ENCODE measurements around the gene BHLHA15. TPM values are rescaled to one million over a fixed set of nuclear protein-coding genes. Genes with fewer than 3 reads are reported as not detected.

Gene BHLHA15
- total and polyA plus RNA-seq, 9 of the 15 experiments (the other 6 are each of a cell fraction or from before 2014, with no cell fraction given), result 0.22 to 2.0 (median 1.1) TPM; not detected in 4

DNA sequence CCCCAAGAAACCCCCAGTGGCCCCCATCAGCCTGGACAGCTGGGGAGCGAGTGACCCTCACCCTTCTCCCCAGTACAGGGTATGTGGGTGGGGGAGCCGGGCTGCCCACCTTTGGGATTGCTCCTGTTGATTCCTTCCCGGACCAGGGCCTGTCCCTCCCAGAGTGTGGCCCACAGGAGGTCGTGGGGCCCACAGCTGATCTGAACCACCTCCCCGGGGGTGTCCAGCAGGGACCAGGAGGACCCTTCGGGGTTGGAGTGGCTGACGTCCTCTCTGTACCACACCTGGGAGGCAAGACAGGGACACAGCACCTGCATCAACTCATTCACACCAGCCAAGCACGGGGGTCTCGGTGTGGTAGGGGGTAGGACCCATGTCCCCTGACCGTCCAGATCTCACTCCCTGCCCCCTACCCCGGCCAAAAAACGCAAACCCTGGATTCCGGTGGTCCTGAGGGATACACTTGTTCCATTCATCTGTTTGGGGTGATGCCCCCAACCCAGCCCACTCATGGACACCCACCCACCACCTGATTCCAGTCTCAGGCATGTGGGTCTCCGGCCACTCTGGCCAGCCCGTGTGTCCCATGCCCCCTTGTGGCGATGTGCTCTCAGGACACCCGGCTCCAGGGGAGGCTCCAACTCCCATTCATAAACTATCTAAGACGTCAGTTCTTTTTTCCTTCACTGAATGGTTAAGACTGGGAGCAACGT lies 29.9 kb downstream of the BHLHA15 start (continued):
- TF ChIP-seq RAD21 (CRISPR knock-in tag; conservative IDR thresholded peaks at IDR 0.05 in 1 of 2, IDR thresholded peaks at IDR 0.05 in 1 of 2) (peak; percentile 16 to 55; a peak in 2 of 4 replicates), ZNF121 (CRISPR knock-in tag; conservative IDR thresholded peaks at IDR 0.05) (no peak), ZBTB7A (IDR thresholded peaks at IDR 0.05; ENCODE audit: borderline replicate concordance, control insufficient read depth, low read depth, low read length) (peak; percentile 58; the same call in 1 of the 2 replicates)

DNA sequence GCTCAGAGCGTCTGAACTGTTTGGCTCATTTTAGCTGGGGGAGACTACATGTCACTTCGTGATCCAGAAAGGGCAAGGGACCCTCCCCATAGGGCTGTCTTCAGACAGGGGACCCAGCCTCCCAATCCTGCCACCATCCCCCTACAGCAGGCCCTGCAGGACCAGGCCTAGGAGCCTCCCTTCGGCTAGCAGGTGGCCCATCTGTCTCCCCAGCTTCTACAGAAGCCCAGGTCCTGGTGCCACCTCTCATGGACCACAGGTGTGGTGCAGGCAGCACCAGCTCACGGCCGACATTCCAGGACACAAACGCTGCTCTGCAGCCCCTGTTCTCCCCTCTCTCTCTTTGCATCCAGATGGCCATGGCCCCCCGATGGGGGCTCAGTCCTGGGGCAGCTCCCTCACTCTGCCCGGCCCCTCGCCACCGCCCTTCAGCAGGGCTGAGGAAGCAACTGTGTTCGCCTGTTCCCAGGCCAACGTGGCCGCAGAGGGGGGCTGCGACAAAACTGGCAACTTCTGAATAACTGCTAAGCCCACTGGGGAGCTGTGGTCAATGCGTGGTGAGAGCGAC lies 30.5 kb downstream of the BHLHA15 start:
- H3K36me3 ChIP-seq (ENCODE audit: control insufficient read depth, insufficient read depth, low read length), result no peaks in the 10 kb centered on the region
- H3K9ac ChIP-seq (ENCODE audit: insufficient read depth in 1 of 2, low read depth in 2 of 2, low read length in 2 of 2), result no peak overlapping the region
- no TSS peak for BruUV-seq (replicated peaks)
- DNase-seq (ENCODE audit: extremely low read depth in 1 of 4, low spot score in 3 of 4), result no peak
- in situ Hi-C loops (cut with MboI) (no loop called here), intact Hi-C loops (cut with micrococcal nuclease) (loop anchor here (1.0 to 5.0 kb wide), 2 partner anchors 74 to 220 kb away; no protein-coding TSS in a partner anchor)
- no peak overlapping the region for H3K27ac ChIP-seq (ENCODE audit: extremely low read depth, low read depth, low read length)
- H4K20me1 ChIP-seq (replicated peaks; ENCODE audit: control insufficient read depth, insufficient read depth, low read length), result no peaks in the 10 kb centered on the region
- H3K4me3 ChIP-seq, result no peak overlapping the region
- 0 out of 5 replicates have a peak, but pooled peaks cover 0 to under 1% of the 10 kb centered on the region in 2 experiments for H3K27me3 ChIP-seq (ENCODE audit: control insufficient read depth in 2 of 2, insufficient read depth in 2 of 2, low read length in 2 of 2)
- ChIA-PET POLR2A (interaction anchor here (0.6 kb wide), 1 partner anchor 1134 kb away, joined by 3 read pairs; no protein-coding TSS in a partner anchor), CTCF (ENCODE audit: low intra/inter-chr PET ratio) (interaction anchor here (0.7 kb wide), 1 partner anchor 221 kb away, joined by 5 read pairs; no protein-coding TSS in a partner anchor)
- H3K9me3 ChIP-seq (replicated peaks; ENCODE audit: control insufficient read depth, insufficient read depth, low read depth, low read length), result no peaks in the 10 kb centered on the region
- no peaks in the 10 kb centered on the region for H3K79me2 ChIP-seq (ENCODE audit: control insufficient read depth, insufficient read depth, low read length)
- H3K4me2 ChIP-seq (ENCODE audit: insufficient read depth, low read length), result no peak overlapping the region
- no peak overlapping the region for H2AFZ ChIP-seq (ENCODE audit: low read depth, low read length)
- FAIRE-seq, result no peak
- peak; percentile 53 for ATAC-seq
- WGBS (ENCODE audit: insufficient coverage, low coverage, missing lambda C conversion rate), result 55% methylated on average over 10 of the region's 16 CpGs
- H3K9me1 ChIP-seq (ENCODE audit: control insufficient read depth, insufficient read depth, low read length), result no peaks in the 10 kb centered on the region
- peaks cover 0 to 14% of the 10 kb centered on the region in 2 experiments; a peak in 2 of 5 replicates for H3K4me1 ChIP-seq (replicated peaks in 1 of 2; ENCODE audit: control insufficient read depth in 2 of 2, insufficient read depth in 2 of 2, low read length in 2 of 2)
- TF ChIP-seq ARHGAP35 (IDR thresholded peaks at IDR 0.05; ENCODE audit: partially characterized antibody) (no peak), KLF1 (tag; IDR thresholded peaks at IDR 0.05) (no peak), LCOR (CRISPR knock-in tag; IDR thresholded peaks at IDR 0.05) (no peak), MYBL2 (IDR thresholded peaks at IDR 0.05; ENCODE audit: low read depth) (no peak), MYBL2 (CRISPR knock-in tag; IDR thresholded peaks at IDR 0.05; ENCODE audit: borderline replicate concordance) (no peak)
- TF ChIP-seq, protein P1, sequence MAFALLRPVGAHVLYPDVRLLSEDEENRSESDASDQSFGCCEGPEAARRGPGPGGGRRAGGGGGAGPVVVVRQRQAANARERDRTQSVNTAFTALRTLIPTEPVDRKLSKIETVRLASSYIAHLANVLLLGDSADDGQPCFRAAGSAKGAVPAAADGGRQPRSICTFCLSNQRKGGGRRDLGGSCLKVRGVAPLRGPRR (CRISPR knock-in tag; IDR thresholded peaks at IDR 0.05), result no peak
- TF ChIP-seq, protein P2, sequence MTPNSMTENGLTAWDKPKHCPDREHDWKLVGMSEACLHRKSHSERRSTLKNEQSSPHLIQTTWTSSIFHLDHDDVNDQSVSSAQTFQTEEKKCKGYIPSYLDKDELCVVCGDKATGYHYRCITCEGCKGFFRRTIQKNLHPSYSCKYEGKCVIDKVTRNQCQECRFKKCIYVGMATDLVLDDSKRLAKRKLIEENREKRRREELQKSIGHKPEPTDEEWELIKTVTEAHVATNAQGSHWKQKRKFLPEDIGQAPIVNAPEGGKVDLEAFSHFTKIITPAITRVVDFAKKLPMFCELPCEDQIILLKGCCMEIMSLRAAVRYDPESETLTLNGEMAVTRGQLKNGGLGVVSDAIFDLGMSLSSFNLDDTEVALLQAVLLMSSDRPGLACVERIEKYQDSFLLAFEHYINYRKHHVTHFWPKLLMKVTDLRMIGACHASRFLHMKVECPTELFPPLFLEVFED (CRISPR knock-in tag; conservative IDR thresholded peaks at IDR 0.05), result no peak
- TF ChIP-seq, protein P3, sequence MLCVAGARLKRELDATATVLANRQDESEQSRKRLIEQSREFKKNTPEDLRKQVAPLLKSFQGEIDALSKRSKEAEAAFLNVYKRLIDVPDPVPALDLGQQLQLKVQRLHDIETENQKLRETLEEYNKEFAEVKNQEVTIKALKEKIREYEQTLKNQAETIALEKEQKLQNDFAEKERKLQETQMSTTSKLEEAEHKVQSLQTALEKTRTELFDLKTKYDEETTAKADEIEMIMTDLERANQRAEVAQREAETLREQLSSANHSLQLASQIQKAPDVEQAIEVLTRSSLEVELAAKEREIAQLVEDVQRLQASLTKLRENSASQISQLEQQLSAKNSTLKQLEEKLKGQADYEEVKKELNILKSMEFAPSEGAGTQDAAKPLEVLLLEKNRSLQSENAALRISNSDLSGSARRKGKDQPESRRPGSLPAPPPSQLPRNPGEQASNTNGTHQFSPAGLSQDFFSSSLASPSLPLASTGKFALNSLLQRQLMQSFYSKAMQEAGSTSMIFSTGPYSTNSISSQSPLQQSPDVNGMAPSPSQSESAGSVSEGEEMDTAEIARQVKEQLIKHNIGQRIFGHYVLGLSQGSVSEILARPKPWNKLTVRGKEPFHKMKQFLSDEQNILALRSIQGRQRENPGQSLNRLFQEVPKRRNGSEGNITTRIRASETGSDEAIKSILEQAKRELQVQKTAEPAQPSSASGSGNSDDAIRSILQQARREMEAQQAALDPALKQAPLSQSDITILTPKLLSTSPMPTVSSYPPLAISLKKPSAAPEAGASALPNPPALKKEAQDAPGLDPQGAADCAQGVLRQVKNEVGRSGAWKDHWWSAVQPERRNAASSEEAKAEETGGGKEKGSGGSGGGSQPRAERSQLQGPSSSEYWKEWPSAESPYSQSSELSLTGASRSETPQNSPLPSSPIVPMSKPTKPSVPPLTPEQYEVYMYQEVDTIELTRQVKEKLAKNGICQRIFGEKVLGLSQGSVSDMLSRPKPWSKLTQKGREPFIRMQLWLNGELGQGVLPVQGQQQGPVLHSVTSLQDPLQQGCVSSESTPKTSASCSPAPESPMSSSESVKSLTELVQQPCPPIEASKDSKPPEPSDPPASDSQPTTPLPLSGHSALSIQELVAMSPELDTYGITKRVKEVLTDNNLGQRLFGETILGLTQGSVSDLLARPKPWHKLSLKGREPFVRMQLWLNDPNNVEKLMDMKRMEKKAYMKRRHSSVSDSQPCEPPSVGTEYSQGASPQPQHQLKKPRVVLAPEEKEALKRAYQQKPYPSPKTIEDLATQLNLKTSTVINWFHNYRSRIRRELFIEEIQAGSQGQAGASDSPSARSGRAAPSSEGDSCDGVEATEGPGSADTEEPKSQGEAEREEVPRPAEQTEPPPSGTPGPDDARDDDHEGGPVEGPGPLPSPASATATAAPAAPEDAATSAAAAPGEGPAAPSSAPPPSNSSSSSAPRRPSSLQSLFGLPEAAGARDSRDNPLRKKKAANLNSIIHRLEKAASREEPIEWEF (CRISPR knock-in tag; IDR thresholded peaks at IDR 0.05), result no peak

Data from K562 (cell line).